Ovary (tissue), 9 donors: ENCODE results near the gene PTMS. TPM values are rescaled to one million over a fixed set of nuclear protein-coding genes. Genes with fewer than 3 reads are reported as not detected.

Source experiments
- DNase-seq, 5 donors: peaks; one replicate each; pipeline ENCODE4 v3.0.0-alpha.2; 2019 to 2020
- H3K27ac ChIP-seq, 2 donors: fragments of 200-600 bp; one replicate each; pipeline versions ENCODE4 v1.5.1 to v1.8.0; 2019 to 2022
- H3K27me3 ChIP-seq: fragments of 200-600 bp; one replicate; pipeline ENCODE4 v1.8.0; 2022
- H3K36me3 ChIP-seq: fragments of 200-600 bp; sonication (generic); one replicate; pipeline ENCODE4 v1.5.1; 2019
- H3K4me1 ChIP-seq: one replicate; pipeline ENCODE4 v1.8.1; 2013; ENCODE audit warnings: mild to moderate bottlenecking, moderate library complexity; ENCODE audit not compliant: insufficient read depth
- H3K4me3 ChIP-seq: fragments of 200-600 bp; sonication (generic); one replicate; pipeline ENCODE4 v1.5.1; 2017
- H3K9me3 ChIP-seq, 2 donors: fragments of 200-600 bp in 1 of 2; sonication (generic) in 1 of 2; one replicate each; pipeline versions ENCODE4 v1.5.1 to v1.8.1; 2013 to 2019; ENCODE audit warnings: mild to moderate bottlenecking in 1 of 2, moderate library complexity in 1 of 2
- EP300 ChIP-seq: sonication (generic); formaldehyde crosslinking; IDR thresholded peaks from one replicate; pipeline ENCODE4 v1.6.1; 2017; ENCODE audit warnings: antibody characterized with exemption
- POLR2A ChIP-seq: fragments of 450-650 bp; IDR thresholded peaks from one replicate; pipeline ENCODE4 v1.6.1; 2017; ENCODE audit warnings: antibody characterized with exemption, mild to moderate bottlenecking, moderate library complexity
- WGBS, 3 donors: extraction: QIAGEN DNeasy Blood & Tissue Kit in 1 of 3; methylation state at CpG; one replicate each; pipeline versions ENCODE4 v1.1.5 to v1.1.7; 2013 to 2017; 5-methylcytosine and 5-hydroxymethylcytosine counted together
- intact Hi-C, 4 donors: fragments of 100-400 bp; cut with DNase I; formaldehyde crosslinking; loops; one replicate each; pipeline versions ENCODE4 v1.11.0 to v1.15.1; 2022 to 2023
- polyA plus RNA-seq, 2 donors: library from polyadenylated mRNA; stranded (reverse); fragments of 200-250 nt in 1 of 2; fragments of 350-450 nt in 1 of 2; fragmentation: Illumina TruSeq in 1 of 2; extraction: RNeasy Lipid Tissue Mini Kit (QIAGEN cat#74804) in 1 of 2; gene quantifications; one replicate each; pipeline ENCODE4 v1.2.3, GENCODE V29; 2013 to 2014
- total RNA-seq, 7 donors: library from RNA; depleted of rRNA in 2 of 7; stranded (reverse); fragments of >200 nt in 2 of 7; fragmentation: NEBNext Ultra II Directional in 3 of 7; extraction: Animal tissue kit (Norgen Biotek cat#: 25700) in 3 of 7; gene quantifications; one replicate each; pipeline versions ENCODE4 v1.1.0 to v1.2.4, GENCODE V29; 2016 to 2023
- TF ChIP-seq, protein P1 (sequence below), 3 donors: fragments of 450-650 bp in 2 of 3; fragments of 200-600 bp in 1 of 3; IDR thresholded peaks; one replicate each; pipeline versions ENCODE4 v1.5.1 to v1.8.0; 2016 to 2022; ENCODE audit warnings: antibody characterized with exemption in 3 of 3, mild to moderate bottlenecking in 1 of 3
- donor health status: DM: no; HTN: no; CAD: no; lungs with moderate emphysema.
- donor health status: DM: no; HTN: no; CAD: no.
- donor health status: Bipolar disorder and iron deficiency.
- donor health status: DM: yes; HTN: yes; CAD: no.
- donor health status: DM: no; HTN: no; CAD: no.
- donor health status: DM: yes; HTN: yes; CAD: no.

The PTMS gene
- total and polyA plus RNA-seq, 9 donors: 100 to 1,013 (median 576) TPM

DNA sequence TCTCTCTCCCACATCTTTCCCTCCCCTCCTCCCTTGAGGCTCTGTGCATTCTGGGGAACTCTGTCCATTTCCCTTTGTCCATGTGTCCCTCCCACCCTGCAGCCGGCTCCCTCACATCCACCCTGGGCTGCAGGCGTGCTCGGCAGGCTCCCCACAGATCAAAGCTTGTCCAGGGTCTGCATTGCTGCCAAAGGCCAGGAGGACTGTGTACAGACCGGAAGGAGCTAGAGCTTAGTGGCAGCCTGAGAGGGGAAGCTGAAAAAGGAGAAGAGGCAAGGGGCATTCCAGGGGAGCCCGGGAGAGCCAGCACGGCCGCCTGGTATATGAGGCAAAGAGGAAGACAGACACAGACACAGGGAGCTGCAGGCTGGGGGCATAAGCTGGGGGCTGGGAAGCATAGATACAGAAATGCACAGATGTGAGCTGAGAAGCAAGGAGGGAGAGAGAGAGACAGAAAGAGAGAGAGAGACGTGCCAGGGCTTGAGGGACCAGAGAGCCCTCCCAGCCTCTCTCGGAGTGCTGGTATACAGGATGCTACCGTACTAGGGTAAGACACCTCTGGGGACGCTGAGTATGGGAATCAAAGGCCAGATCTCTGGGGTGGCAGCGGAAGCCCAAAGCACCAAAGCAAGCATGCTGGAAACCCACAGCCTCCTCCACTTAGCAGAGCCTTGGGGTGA lies 26.5 kb downstream of the PTMS start:
- DNase-seq: no peak
- intact Hi-C loops: no loop called here
- 14 to 23% (median 21%) methylated on average over 12 of the region's 12 CpGs for WGBS, 3 donors

DNA sequence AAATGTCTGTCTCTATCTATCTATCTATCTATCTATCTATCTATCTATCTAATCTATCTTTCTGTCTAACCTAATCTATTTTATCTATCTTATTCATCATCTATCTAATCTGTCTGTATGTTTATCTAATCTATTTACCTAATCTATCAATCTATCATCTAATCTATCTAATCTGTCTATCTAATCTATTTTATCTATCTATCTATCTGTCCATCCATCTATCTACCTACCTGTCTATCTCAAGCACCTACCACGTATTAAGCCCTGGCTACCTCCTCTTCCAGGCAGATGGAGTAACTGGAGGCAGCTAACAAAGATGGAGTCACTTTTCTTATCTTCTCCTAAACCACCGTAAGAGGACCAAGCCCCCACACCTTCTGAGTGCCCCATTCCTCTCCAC lies 28.9 kb downstream of the PTMS start:
- 53 to 62% (median 57%) methylated on average over 2 of the region's 2 CpGs for WGBS, 3 donors
- intact Hi-C loops: no loop called here
- H3K36me3 ChIP-seq: no peaks in the 10 kb centered on the region
- no peak overlapping the region for H3K4me3 ChIP-seq
- DNase-seq: no peak
- no peaks in the 10 kb centered on the region for H3K9me3 ChIP-seq
- no peak overlapping the region for H3K27ac ChIP-seq
- no peaks in the 10 kb centered on the region for H3K4me1 ChIP-seq
- TF ChIP-seq EP300: no peak
- H3K27me3 ChIP-seq: no peaks in the 10 kb centered on the region

More for the DNA sequence above, 26.5 kb downstream of the PTMS start:
- H3K36me3 ChIP-seq: no peaks in the 10 kb centered on the region
- TF ChIP-seq EP300 (no peak), POLR2A (no peak)
- TF ChIP-seq, protein P1, sequence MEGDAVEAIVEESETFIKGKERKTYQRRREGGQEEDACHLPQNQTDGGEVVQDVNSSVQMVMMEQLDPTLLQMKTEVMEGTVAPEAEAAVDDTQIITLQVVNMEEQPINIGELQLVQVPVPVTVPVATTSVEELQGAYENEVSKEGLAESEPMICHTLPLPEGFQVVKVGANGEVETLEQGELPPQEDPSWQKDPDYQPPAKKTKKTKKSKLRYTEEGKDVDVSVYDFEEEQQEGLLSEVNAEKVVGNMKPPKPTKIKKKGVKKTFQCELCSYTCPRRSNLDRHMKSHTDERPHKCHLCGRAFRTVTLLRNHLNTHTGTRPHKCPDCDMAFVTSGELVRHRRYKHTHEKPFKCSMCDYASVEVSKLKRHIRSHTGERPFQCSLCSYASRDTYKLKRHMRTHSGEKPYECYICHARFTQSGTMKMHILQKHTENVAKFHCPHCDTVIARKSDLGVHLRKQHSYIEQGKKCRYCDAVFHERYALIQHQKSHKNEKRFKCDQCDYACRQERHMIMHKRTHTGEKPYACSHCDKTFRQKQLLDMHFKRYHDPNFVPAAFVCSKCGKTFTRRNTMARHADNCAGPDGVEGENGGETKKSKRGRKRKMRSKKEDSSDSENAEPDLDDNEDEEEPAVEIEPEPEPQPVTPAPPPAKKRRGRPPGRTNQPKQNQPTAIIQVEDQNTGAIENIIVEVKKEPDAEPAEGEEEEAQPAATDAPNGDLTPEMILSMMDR (IDR thresholded peaks at IDR 0.05): no peak
- H3K27ac ChIP-seq: no peak overlapping the region
- no peaks in the 10 kb centered on the region for H3K4me1 ChIP-seq
- H3K27me3 ChIP-seq: no peaks in the 10 kb centered on the region
- no peaks in the 10 kb centered on the region for H3K9me3 ChIP-seq
- no peak overlapping the region for H3K4me3 ChIP-seq

DNA sequence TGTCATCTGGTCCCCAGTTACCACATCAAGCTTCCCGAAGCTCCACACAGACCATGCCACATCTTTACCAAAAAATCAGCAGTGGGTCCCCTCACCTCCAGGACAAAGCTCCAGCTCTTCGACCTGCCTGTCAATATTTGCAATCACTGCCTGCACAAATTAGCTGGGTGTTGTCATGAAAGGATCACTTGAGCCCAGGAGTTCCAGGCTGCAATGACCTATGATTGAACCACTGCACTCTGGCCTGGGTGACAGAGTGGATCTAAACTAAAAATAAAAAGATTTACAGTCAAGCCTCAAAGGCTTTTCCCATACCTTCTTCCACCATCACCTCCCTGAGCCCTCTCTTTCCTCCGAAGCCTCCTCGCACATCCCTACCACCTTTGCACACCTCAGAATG lies 30.4 kb downstream of the PTMS start:
- no peak overlapping the region for H3K4me3 ChIP-seq
- no peak for TF ChIP-seq EP300
- no peak for TF ChIP-seq POLR2A
- TF ChIP-seq, protein P1 (IDR thresholded peaks at IDR 0.05): no peak
- no peak for DNase-seq
- no peaks in the 10 kb centered on the region for H3K4me1 ChIP-seq
- 90 to 96% (median 94%) methylated on average over 4 of the region's 4 CpGs for WGBS, 3 donors
- intact Hi-C loops: no loop called here
- H3K9me3 ChIP-seq: no peaks in the 10 kb centered on the region
- no peak overlapping the region for H3K27ac ChIP-seq
- H3K36me3 ChIP-seq: no peaks in the 10 kb centered on the region
- H3K27me3 ChIP-seq: no peaks in the 10 kb centered on the region

DNA sequence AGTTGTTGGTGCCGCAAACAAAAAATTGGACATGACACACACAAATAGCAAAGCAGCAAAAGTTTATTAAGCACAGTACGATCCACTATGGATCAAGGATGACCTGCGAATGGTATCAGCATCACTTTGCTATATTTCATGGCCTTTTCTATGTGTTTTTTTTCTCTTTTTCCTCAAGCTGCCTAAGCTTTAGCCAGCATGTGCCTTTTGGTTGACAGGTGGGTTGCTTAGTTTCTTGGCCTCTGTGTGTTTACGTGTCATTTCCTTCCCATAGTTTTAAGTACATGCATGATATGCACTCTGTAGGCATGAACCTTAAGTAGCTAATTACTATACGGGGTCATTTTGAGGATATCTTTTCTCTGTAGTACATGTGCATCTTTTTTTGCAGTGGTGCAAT lies 33.0 kb downstream of the PTMS start:
- Histone ChIP-seq H3K27ac (no peak overlapping the region), H3K4me1 (no peaks in the 10 kb centered on the region), H3K4me3 (no peak overlapping the region), H3K27me3 (no peaks in the 10 kb centered on the region), H3K9me3 (no peaks in the 10 kb centered on the region), H3K36me3 (no peaks in the 10 kb centered on the region)
- TF ChIP-seq, protein P1 (IDR thresholded peaks at IDR 0.05): no peak
- TF ChIP-seq POLR2A (no peak), EP300 (no peak)
- no peak for DNase-seq
- intact Hi-C loops: no loop called here
- WGBS, 3 donors: 88 to 89% (median 88%) methylated on average over 5 of the region's 5 CpGs

DNA sequence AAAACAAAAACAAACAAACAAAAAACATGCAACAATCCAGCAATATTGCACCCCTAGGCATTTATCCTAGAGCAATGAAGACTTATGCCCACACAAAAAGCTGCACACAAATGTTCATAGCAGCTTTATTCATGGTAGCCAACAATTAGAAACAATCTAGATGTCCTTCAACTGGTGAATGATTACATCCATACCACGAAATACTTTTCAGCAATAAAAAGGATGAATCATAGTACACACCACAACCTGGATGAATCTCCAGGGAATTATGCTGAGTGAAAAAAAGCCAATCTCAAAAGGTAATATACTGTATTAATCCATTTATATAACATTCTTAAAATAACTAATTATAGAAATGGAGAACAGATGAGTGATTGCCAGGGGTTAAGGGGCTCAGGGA lies 41.0 kb downstream of the PTMS start:
- intact Hi-C loops: no loop called here
- H3K9me3 ChIP-seq: no peaks in the 10 kb centered on the region
- TF ChIP-seq, protein P1 (IDR thresholded peaks at IDR 0.05): no peak
- TF ChIP-seq POLR2A: no peak
- no peak for TF ChIP-seq EP300
- no peak for DNase-seq
- 59 to 72% (median 65%) methylated on average over 1 of the region's 1 CpG for WGBS, 3 donors
- H3K4me1 ChIP-seq: no peaks in the 10 kb centered on the region
- H3K27ac ChIP-seq: no peak overlapping the region
- no peaks in the 10 kb centered on the region for H3K36me3 ChIP-seq
- no peaks in the 10 kb centered on the region for H3K27me3 ChIP-seq
- no peak overlapping the region for H3K4me3 ChIP-seq
